ENCODE data around the gene EXOC3L1. TPM values are rescaled to one million over a fixed set of nuclear protein-coding genes. Genes with fewer than 3 reads are reported as not detected.

EXOC3L1 gene
- total and polyA plus RNA-seq, 2 of the 13 experiments (the other 11 are each of a cell fraction or from before 2014, with no cell fraction given) = 0.12 TPM; not detected in 1

- no peak for TF ChIP-seq SMC3 (IDR thresholded peaks at IDR 0.05; ENCODE audit: low read length)
- TF ChIP-seq PLSCR1 (CRISPR knock-in tag; IDR thresholded peaks at IDR 0.05; ENCODE audit: borderline replicate concordance) = no peak; the same call in 1 of the 2 replicates
- TF ChIP-seq ZSCAN12 (CRISPR knock-in tag; IDR thresholded peaks at IDR 0.05) = 0 out of 2 replicates have a peak, but pooled peaks have one; percentile 74
- peak; percentile 96 for TF ChIP-seq HDAC1 (CRISPR knock-in tag; IDR thresholded peaks at IDR 0.05)
- TF ChIP-seq ZNF646 (CRISPR knock-in tag; IDR thresholded peaks at IDR 0.05) = no peak
- TF ChIP-seq FOXP4 (CRISPR knock-in tag; IDR thresholded peaks at IDR 0.05) = peak; percentile 52; the same call in 1 of the 2 replicates
- TF ChIP-seq KDM1A (CRISPR knock-in tag; IDR thresholded peaks at IDR 0.05) = peak; percentile 78; the same call in 1 of the 2 replicates
- TF ChIP-seq ATRX (CRISPR knock-in tag; IDR thresholded peaks at IDR 0.05; ENCODE audit: borderline replicate concordance) = no peak
- no peak for TF ChIP-seq MBNL3 (CRISPR knock-in tag; conservative IDR thresholded peaks at IDR 0.05)
- peak; percentile 81; the same call in 1 of the 2 replicates for TF ChIP-seq ZNF572 (CRISPR knock-in tag; IDR thresholded peaks at IDR 0.05)
- no peak for TF ChIP-seq TSC22D2 (CRISPR knock-in tag; IDR thresholded peaks at IDR 0.05; ENCODE audit: borderline replicate concordance)
- peak; percentile 96 for TF ChIP-seq ZNF350 (CRISPR knock-in tag; IDR thresholded peaks at IDR 0.05; ENCODE audit: borderline replicate concordance, low read depth)
- no peak for TF ChIP-seq MAFG (CRISPR knock-in tag; IDR thresholded peaks at IDR 0.05)
- 0 out of 2 replicates have a peak, but pooled peaks have one; percentile 34 for TF ChIP-seq CHD2 (IDR thresholded peaks at IDR 0.05; ENCODE audit: low read depth, low read length)
- peak; percentile 73; the same call in 1 of the 2 replicates for TF ChIP-seq ZNF563 (CRISPR knock-in tag; IDR thresholded peaks at IDR 0.05)
- TF ChIP-seq TMF1 (CRISPR knock-in tag; IDR thresholded peaks at IDR 0.05; ENCODE audit: low read depth) = peak; percentile 78
- TF ChIP-seq DR1 (CRISPR knock-in tag; IDR thresholded peaks at IDR 0.05) = no peak
- TF ChIP-seq ZNF773 (CRISPR knock-in tag; IDR thresholded peaks at IDR 0.05; ENCODE audit: borderline replicate concordance) = no peak
- TF ChIP-seq MAFK (conservative IDR thresholded peaks at IDR 0.05 in 1 of 2, IDR thresholded peaks at IDR 0.05 in 1 of 2; ENCODE audit: low read length in 2 of 2) = no peak
- peak; percentile 98 for TF ChIP-seq ARID2 (CRISPR knock-in tag; IDR thresholded peaks at IDR 0.05; ENCODE audit: borderline replicate concordance)
Observed at GRCh38 chr16:67173808-67174705, 15.9 kb downstream of the EXOC3L1 start (continued).

All from HepG2 (cell line).